HFF-Myc (cell line): Measurements from ENCODE around the gene SPEN.

ENCODE experiments used
- DNase-seq: peaks from one replicate; pipeline ENCODE4 v3.0.0-alpha.2; 2011; ENCODE audit warnings: low read depth; ENCODE audit errors: extremely low read depth
- H3K4me3 ChIP-seq: replicated peaks from 2 replicates; pipeline ENCODE4 v1.5.1; 2011; ENCODE audit warnings: low read depth, mild to moderate bottlenecking, control low read depth, low read length
- CTCF ChIP-seq: IDR thresholded peaks from 2 replicates; pipeline ENCODE4 v1.5.1; 2012; ENCODE audit warnings: mild to moderate bottlenecking, low read depth, low read length, control low read depth; ENCODE audit errors: missing control alignments

Gene SPEN

GRCh38 chr1:15881961-15882360 is 34.5 kb downstream of the SPEN start:
- TF ChIP-seq CTCF = no peak
- no peak overlapping the region for H3K4me3 ChIP-seq
- DNase-seq = no peak

- TF ChIP-seq CTCF = no peak
- DNase-seq = no peak
- no peak overlapping the region for H3K4me3 ChIP-seq
These were observed 35.2 kb downstream of the SPEN start for GRCh38 chr1:15882665-15883064.

GRCh38 chr1:15883326-15883725 is 35.8 kb downstream of the SPEN start:
- no peak for TF ChIP-seq CTCF
- no peak for DNase-seq
- H3K4me3 ChIP-seq = no peak overlapping the region

GRCh38 chr1:15884477-15884876 is 37.0 kb downstream of the SPEN start:
- no peak for DNase-seq
- no peak for TF ChIP-seq CTCF
- H3K4me3 ChIP-seq = no peak overlapping the region

GRCh38 chr1:15885269-15885668 is 37.8 kb downstream of the SPEN start:
- no peak overlapping the region for H3K4me3 ChIP-seq
- DNase-seq = no peak

GRCh38 chr1:15885701-15886610 is 38.4 kb downstream of the SPEN start:
- H3K4me3 ChIP-seq = peak overlapping the region; percentile 38
- TF ChIP-seq CTCF = peak; percentile 5
- peak; percentile 92 for DNase-seq

More at GRCh38 chr1:15885269-15885668, 37.8 kb downstream of the SPEN start:
- TF ChIP-seq CTCF = no peak
